Skeletal muscle satellite cell (primary cell): ENCODE measurements around the gene ZNF800. TPM values are rescaled to one million over a fixed set of nuclear protein-coding genes. Genes with fewer than 3 reads are reported as not detected.
"Not testable (repeated sequence)": the region's sequence is repeated elsewhere in the genome, so short reads cannot be mapped to it uniquely, and the experiment has no call there.

ENCODE experiments used
- H3K27me3 ChIP-seq: 2 replicates; pipeline ENCODE4 v1.7.0; 2013; ENCODE audit warnings: low read length; ENCODE audit not compliant: control insufficient read depth, insufficient read depth
- H3K36me3 ChIP-seq: 2 replicates; pipeline ENCODE4 v1.7.0; 2013; ENCODE audit warnings: mild to moderate bottlenecking, control low read depth, low read length; ENCODE audit not compliant: insufficient read depth
- H3K4me1 ChIP-seq: 2 replicates; pipeline ENCODE4 v1.7.0; 2013; ENCODE audit warnings: low read length; ENCODE audit not compliant: control insufficient read depth, insufficient read depth
- H3K4me2 ChIP-seq: 2 replicates; pipeline ENCODE4 v1.7.0; 2013; ENCODE audit warnings: mild to moderate bottlenecking, low read length
- H3K4me3 ChIP-seq: 2 replicates; pipeline ENCODE4 v1.7.0; 2013; ENCODE audit warnings: low read length
- H3K9ac ChIP-seq: 2 replicates; pipeline ENCODE4 v1.7.0; 2013; ENCODE audit warnings: mild to moderate bottlenecking, low read depth, low read length, moderate library complexity
- H3K9me3 ChIP-seq: replicated peaks from 2 replicates; pipeline ENCODE4 v1.7.0; 2013; ENCODE audit warnings: mild to moderate bottlenecking, control low read depth, low read length
- total RNA-seq: library from RNA; depleted of rRNA; stranded (reverse); fragments of >200 nt; gene quantifications from 2 replicates; pipeline ENCODE4 v1.2.3, GENCODE V29; 2012; rRNA removed

ZNF800 gene, protein sequence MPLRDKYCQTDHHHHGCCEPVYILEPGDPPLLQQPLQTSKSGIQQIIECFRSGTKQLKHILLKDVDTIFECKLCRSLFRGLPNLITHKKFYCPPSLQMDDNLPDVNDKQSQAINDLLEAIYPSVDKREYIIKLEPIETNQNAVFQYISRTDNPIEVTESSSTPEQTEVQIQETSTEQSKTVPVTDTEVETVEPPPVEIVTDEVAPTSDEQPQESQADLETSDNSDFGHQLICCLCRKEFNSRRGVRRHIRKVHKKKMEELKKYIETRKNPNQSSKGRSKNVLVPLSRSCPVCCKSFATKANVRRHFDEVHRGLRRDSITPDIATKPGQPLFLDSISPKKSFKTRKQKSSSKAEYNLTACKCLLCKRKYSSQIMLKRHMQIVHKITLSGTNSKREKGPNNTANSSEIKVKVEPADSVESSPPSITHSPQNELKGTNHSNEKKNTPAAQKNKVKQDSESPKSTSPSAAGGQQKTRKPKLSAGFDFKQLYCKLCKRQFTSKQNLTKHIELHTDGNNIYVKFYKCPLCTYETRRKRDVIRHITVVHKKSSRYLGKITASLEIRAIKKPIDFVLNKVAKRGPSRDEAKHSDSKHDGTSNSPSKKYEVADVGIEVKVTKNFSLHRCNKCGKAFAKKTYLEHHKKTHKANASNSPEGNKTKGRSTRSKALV
- 21.4 and 22.8 TPM in 2 replicates for total RNA-seq

DNA sequence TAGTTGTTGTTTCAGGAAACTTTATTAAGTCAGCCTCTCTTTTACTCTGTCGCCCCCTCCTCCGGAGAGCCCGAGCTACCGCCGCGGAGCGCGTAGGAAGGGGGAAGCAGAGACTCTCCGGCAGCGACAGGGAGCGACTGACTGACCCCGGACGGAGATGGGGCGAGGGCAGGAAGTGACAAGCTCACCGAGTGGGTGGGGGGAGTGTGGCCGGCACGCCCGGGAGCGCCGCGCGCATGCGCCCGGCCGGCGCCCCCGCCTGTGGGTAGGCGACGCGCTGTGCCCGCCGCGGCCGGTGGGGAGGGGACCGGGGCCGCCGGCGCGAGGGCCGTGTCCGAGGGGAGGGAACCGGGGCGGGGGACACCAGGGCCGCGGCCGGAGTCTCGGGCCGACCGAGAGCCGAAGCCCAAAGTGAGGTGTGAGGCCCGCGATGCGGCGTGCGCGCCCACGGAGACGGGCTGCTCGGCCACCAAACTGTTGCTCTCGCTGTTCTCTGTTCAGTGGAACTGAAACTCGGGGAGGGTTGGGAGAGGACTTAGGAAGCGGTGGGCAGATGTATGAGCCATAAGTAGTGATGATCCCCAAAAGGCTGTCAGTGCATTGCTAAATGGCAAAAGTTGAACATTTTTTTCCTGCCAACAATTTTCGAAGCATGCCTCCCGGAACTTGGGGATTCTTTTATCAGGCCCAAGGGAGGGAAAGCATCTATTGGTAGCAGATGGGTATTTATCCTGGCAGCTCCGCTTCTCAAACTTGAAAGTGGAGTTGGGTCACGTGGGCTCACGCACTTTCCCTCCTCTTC lies at the start of gene ZNF800:
Gene ZNF800, minus strand, starts transcription at position 143 of the 802 bp plus-strand sequence. CDS start 1,151 bp downstream, outside the sequence.
- peaks cover 26% of the 10 kb centered on the region for H3K36me3 ChIP-seq
- H3K9ac ChIP-seq: peak within 1 kb of the TSS; percentile 99
- peak within 1 kb of the TSS; percentile 100 for H3K4me2 ChIP-seq
- peak within 1 kb of the TSS; percentile 99 for H3K4me3 ChIP-seq
- H3K4me1 ChIP-seq: peaks cover 19% of the 10 kb centered on the region
- H3K9me3 ChIP-seq: no peaks in the 10 kb centered on the region
- no peaks in the 10 kb centered on the region for H3K27me3 ChIP-seq

DNA sequence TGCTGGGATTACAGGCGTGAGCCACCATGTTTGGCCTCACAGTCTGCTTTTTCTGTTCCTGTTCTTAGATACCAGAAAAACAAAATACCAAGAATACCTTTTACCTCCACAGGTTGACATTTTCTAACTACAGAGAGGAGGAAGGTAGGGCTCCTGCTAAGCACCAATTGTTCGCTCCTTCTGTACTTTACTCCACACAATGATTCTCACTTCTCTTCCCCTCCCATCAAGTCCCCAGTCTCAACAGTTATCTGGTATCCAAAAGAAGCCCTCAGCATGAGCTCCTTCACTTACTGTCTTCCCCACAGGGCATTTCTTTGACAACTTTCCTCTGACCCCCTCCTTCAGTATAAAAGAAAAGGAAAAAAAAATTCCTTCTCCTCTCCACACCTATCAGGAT lies 47.7 kb upstream of the ZNF800 start:
- Histone ChIP-seq H3K4me3 (no peak overlapping the region), H3K4me2 (no peak overlapping the region), H3K27me3 (peaks cover 6% of the 10 kb centered on the region), H3K4me1 (peaks cover 19% of the 10 kb centered on the region), H3K36me3 (no peaks in the 10 kb centered on the region), H3K9me3 (no peaks in the 10 kb centered on the region), H3K9ac (no peak overlapping the region)

DNA sequence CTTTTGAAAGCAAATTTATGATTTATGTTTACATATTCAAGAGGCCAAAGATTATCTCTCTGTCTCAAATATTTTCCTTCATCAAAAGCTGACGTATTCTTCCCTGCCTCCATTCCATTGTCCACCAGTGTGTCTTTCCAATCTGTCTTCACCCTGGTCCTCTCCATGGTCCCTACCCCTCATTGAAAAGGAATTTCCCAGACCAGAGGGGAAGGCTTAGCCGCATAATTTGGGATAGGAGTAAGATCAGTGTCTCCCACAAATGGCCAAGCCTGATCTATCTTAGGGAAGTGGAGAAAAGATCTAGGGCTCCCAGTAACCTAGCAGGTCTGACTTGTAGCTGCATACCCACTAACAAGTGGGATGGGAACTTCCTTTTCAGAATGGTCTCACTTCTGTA lies 46.3 kb upstream of the ZNF800 start:
- H3K9ac ChIP-seq: no peak overlapping the region
- H3K27me3 ChIP-seq: peaks cover 6% of the 10 kb centered on the region
- H3K4me1 ChIP-seq: peaks cover 19% of the 10 kb centered on the region
- no peak overlapping the region for H3K4me3 ChIP-seq
- H3K36me3 ChIP-seq: no peaks in the 10 kb centered on the region
- no peak overlapping the region for H3K4me2 ChIP-seq
- no peaks in the 10 kb centered on the region for H3K9me3 ChIP-seq

DNA sequence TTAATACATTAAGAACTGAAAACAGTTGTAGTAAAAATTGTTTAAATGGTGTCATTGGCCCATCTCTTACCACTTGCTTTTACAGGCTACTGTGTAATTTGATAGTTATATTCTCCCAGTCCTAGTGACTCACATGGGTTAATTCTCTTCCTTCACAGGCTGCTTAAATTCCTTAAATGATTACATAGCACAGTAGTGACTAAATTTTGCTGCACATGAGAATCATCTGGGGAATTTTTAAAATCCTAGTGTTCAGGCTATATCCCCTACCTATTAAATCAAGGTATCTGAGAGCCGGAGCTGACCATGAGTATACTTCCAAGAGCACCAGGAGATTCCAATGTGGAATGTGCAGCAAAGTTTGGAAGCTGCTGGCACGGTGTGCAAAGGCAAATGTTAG lies 45.3 kb upstream of the ZNF800 start:
- peak overlapping the region; percentile 22 for H3K4me3 ChIP-seq
- H3K36me3 ChIP-seq: no peaks in the 10 kb centered on the region
- peaks cover 19% of the 10 kb centered on the region for H3K4me1 ChIP-seq
- H3K4me2 ChIP-seq: peak overlapping the region; percentile 61
- no peaks in the 10 kb centered on the region for H3K9me3 ChIP-seq
- H3K27me3 ChIP-seq: peaks cover 6% of the 10 kb centered on the region
- H3K9ac ChIP-seq: no peak overlapping the region

DNA sequence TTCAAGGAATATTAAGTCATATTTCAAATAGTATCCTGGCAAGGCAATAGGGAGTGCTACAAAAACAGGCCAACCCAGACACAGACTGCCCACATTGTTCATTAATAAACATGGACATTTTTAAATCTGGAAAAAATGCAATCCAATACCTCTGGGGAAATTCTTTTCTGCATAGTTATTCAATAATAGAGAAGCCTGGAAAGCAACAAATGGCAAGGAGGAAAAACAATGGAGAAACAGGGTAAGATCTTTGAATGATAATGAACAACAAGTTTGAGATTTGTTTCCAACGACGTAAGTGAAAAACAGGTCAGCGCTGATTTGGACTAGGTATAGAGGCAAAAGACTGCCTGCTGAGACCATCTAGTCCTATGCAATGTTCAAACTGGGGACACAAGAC lies 44.7 kb upstream of the ZNF800 start:
- no peak overlapping the region for H3K4me3 ChIP-seq
- H3K9me3 ChIP-seq: no peaks in the 10 kb centered on the region
- H3K4me1 ChIP-seq: peaks cover 19% of the 10 kb centered on the region
- H3K27me3 ChIP-seq: peaks cover 3% of the 10 kb centered on the region
- H3K4me2 ChIP-seq: no peak overlapping the region
- no peaks in the 10 kb centered on the region for H3K36me3 ChIP-seq
- no peak overlapping the region for H3K9ac ChIP-seq

DNA sequence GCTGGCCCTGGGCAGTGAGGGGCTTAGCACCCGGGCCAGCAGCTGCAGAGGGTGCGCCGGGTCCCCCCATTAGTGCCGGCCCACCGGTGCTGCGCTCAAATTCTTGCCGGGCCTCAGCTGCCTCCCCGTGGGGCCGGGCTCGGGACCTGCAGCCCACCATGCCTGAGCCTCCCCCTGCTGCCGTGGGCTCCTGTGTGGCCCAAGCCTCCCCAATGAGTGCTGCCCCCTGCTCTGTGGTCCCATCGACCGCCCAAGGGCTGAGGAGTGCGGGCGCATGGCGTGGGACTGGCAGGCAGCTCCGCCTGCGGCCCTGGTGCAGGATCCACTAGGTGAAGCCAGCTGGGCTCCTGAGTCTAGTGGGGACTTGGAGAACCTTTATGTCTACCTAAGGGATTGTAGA lies 36.8 kb upstream of the ZNF800 start:
- H3K9ac ChIP-seq, H3K4me2 ChIP-seq: not testable (repeated sequence)

DNA sequence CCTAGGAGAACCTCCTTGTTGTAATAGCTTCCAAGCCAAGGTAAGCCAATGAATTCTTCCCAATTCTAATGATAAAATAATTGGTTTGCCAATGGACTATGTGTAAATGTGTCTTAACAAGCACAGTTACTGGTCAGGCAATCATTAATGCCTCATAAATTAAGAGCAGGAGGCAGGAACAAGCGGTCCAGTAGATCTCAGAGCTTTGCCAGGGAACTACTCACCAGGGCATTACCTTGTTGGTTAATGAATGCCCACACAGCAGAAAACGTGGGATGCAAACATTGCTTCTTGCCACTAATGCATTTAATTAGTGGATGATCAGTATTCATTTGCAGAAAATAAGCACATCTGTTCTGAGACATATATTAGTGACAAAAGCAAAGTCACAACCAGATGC lies 26.7 kb upstream of the ZNF800 start:
- Histone ChIP-seq H3K9me3 (no peaks in the 10 kb centered on the region), H3K9ac (no peak overlapping the region), H3K4me2 (no peak overlapping the region), H3K4me3 (no peak overlapping the region), H3K27me3 (peaks cover 17% of the 10 kb centered on the region), H3K4me1 (no peaks in the 10 kb centered on the region), H3K36me3 (no peaks in the 10 kb centered on the region)

More for the DNA sequence above, 36.8 kb upstream of the ZNF800 start:
- H3K4me1 ChIP-seq, H3K9me3 ChIP-seq, H3K27me3 ChIP-seq, H3K36me3 ChIP-seq, H3K4me3 ChIP-seq: not testable (repeated sequence)

DNA sequence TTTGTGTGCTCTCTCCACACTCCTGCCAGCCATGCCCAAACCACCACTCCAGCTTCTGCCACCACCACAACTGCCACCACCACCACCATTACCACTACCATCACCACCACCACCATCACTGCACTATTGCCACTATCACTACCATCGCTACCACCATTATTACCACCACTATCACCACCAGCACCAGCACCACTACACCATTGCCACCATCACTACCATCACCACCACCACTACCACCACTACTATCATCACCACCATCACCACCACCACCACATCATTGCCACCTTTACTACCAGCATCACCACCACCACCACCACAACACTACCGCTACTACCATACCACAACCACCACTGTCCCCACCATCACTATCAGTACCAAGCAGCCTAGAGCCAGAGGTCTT lies 26.0 kb upstream of the ZNF800 start:
- H3K27me3 ChIP-seq: peaks cover 22% of the 10 kb centered on the region
- H3K36me3 ChIP-seq: no peaks in the 10 kb centered on the region
- H3K9me3 ChIP-seq: no peaks in the 10 kb centered on the region
- H3K4me1 ChIP-seq: no peaks in the 10 kb centered on the region
- no peak overlapping the region for H3K9ac ChIP-seq
- H3K4me2 ChIP-seq: no peak overlapping the region
- H3K4me3 ChIP-seq: no peak overlapping the region

DNA sequence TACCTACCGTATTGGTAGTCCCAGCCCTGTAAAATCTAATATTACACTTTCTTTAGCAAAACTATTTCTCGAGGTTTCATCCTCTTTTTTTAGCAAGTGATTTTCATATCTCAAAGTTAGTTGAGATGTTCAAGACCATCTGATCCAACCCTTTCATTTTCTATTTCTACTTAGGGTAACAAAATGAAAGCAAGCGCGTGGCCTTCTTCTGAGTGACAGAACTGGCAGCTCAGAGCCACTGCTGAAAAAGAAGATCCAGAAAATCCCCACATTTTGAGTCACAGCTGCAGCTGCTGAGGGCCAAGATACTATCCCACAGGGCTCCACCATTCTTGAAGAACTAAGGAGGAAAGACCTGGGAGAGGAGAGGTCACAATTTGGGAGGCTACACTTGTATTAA lies 24.8 kb upstream of the ZNF800 start:
- Histone ChIP-seq H3K4me3 (no peak overlapping the region), H3K4me1 (no peaks in the 10 kb centered on the region), H3K9ac (no peak overlapping the region)

DNA sequence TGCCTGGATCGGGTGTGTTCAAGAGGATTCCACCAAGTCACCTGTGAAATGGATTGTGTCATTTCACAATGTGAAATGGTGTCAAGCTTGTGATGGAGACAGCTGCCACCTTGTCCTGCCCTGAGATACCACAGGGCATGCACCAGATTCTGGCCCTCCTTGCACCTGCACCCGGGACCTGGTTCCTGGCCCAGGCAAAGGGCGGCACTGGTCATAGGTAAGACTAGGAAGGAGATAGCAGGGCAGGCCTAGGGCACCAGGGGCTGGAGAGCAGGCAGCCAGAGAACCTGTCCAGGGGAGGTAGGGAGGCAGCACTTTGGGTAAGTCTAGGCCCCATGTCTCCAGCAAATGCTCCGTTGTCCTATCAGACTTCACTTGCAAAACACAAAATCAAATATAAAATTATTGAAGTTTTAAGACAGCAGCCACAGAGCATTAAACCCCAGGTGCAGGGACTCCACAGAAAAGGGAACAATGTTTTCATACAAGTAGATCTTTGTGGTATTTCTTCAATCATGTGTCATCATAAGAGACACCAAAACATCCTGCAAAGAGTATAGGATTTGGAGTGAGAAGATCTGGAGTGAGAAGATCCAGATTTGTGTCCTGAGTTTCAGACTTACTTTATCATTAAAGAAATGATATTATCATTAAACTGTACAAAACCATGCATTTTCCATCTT lies 22.7 kb upstream of the ZNF800 start:
- H3K27me3 ChIP-seq: peaks cover 18% of the 10 kb centered on the region
- no peak overlapping the region for H3K4me2 ChIP-seq
- no peaks in the 10 kb centered on the region for H3K36me3 ChIP-seq
- H3K4me3 ChIP-seq: no peak overlapping the region
- H3K4me1 ChIP-seq: no peaks in the 10 kb centered on the region
- no peaks in the 10 kb centered on the region for H3K9me3 ChIP-seq
- H3K9ac ChIP-seq: no peak overlapping the region

More for the DNA sequence above, 24.8 kb upstream of the ZNF800 start:
- Histone ChIP-seq H3K27me3 (peaks cover 25% of the 10 kb centered on the region), H3K36me3 (no peaks in the 10 kb centered on the region), H3K9me3 (no peaks in the 10 kb centered on the region), H3K4me2 (no peak overlapping the region)

DNA sequence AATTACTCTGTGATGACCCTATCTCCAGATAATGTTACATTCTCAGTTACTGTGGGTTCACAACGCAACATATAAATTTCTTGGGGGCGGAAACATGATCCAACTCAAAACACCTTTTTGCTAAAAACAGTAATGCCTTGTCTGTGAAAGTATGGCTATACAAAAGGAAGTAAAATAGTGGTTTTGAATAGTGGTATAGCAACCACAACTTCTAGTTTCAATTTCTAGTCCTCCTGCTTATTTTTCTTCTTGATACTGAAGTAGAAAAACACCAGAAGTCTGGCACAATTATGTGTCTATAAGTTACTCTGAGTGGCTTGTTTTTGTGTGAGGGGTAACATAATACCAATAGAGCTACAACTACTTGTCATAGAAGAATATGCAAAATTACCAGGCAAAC lies 21.5 kb upstream of the ZNF800 start:
- Histone ChIP-seq H3K36me3 (no peaks in the 10 kb centered on the region), H3K4me3 (no peak overlapping the region), H3K27me3 (peaks cover 13% of the 10 kb centered on the region), H3K4me2 (no peak overlapping the region), H3K9me3 (no peaks in the 10 kb centered on the region), H3K9ac (no peak overlapping the region), H3K4me1 (no peaks in the 10 kb centered on the region)
